GM12873 (cell line): ENCODE data around the gene SDK2.

Experiments
- CTCF ChIP-seq: IDR thresholded peaks from 2 replicates; pipeline ENCODE4 v1.5.1; 2012; ENCODE audit warnings: low read depth, mild to moderate bottlenecking, moderate library complexity, low read length, control low read depth; ENCODE audit not compliant: insufficient read depth; ENCODE audit errors: missing control alignments

SDK2 gene

GRCh38 chr17:73362697-73363096, 281.5 kb downstream of the SDK2 start:
- TF ChIP-seq CTCF = no peak

- TF ChIP-seq CTCF = no peak
These were observed 283.1 kb downstream of the SDK2 start for GRCh38 chr17:73360961-73361761.

GRCh38 chr17:73359987-73360410, 284.2 kb downstream of the SDK2 start:
- TF ChIP-seq CTCF = no peak

GRCh38 chr17:73359352-73359751, 284.9 kb downstream of the SDK2 start:
- TF ChIP-seq CTCF = no peak

- TF ChIP-seq CTCF = no peak
These were observed 285.6 kb downstream of the SDK2 start for GRCh38 chr17:73358668-73359067.

- no peak for TF ChIP-seq CTCF
These were observed 286.3 kb downstream of the SDK2 start for GRCh38 chr17:73357981-73358380.

- TF ChIP-seq CTCF = no peak
These were observed 286.9 kb downstream of the SDK2 start for GRCh38 chr17:73357318-73357717.
